Lung (tissue), 12 donors: ENCODE measurements around the gene ARID5B. TPM values are rescaled to one million over a fixed set of nuclear protein-coding genes. Genes with fewer than 3 reads are reported as not detected.

Experiments used
- ATAC-seq: fragments of 200-7000 bp; cut with Tn5 transposase; one replicate; pipeline ENCODE4 v1.9.1; 2020; ENCODE audit warnings: moderate number of reproducible peaks; ENCODE audit not compliant: insufficient read depth, low FRiP score
- DNase-seq, 3 donors: peaks; one replicate each; pipeline ENCODE4 v3.0.0-alpha.2; 2013 to 2017
- H3K27ac ChIP-seq, 2 donors: one replicate each; pipeline ENCODE4 v1.5.1; 2013; ENCODE audit warnings: mild to moderate bottlenecking in 2 of 2, moderate library complexity in 2 of 2, control low read depth in 1 of 2, inconsistent platforms in 1 of 2, low read depth in 1 of 2, low read length in 1 of 2
- H3K27me3 ChIP-seq, 3 donors: one replicate each; pipeline ENCODE4 v1.5.1; 2013; ENCODE audit warnings: low read length in 2 of 3; ENCODE audit not compliant: control insufficient read depth in 3 of 3, insufficient read depth in 3 of 3
- H3K36me3 ChIP-seq, 4 donors: one replicate each; pipeline ENCODE4 v1.5.1; 2013; ENCODE audit warnings: low read length in 4 of 4, mild to moderate bottlenecking in 1 of 4, moderate library complexity in 1 of 4; ENCODE audit not compliant: control insufficient read depth in 4 of 4, insufficient read depth in 4 of 4
- H3K4me1 ChIP-seq, 5 donors: one replicate each; pipeline ENCODE4 v1.5.1; 2013; ENCODE audit warnings: low read length in 5 of 5, mild to moderate bottlenecking in 2 of 5, moderate library complexity in 1 of 5; ENCODE audit not compliant: control insufficient read depth in 5 of 5, insufficient read depth in 5 of 5
- H3K4me3 ChIP-seq: one replicate; pipeline ENCODE4 v1.5.1; 2013; ENCODE audit warnings: mild to moderate bottlenecking, control low read depth, moderate library complexity
- H3K9ac ChIP-seq, 2 donors: one replicate each; pipeline ENCODE4 v1.5.1; 2013; ENCODE audit warnings: low read length in 2 of 2, control low read depth in 1 of 2; ENCODE audit not compliant: insufficient read depth in 1 of 2
- H3K9me3 ChIP-seq, 4 donors: one replicate each; pipeline ENCODE4 v1.5.1; 2013; ENCODE audit warnings: low read length in 3 of 4, mild to moderate bottlenecking in 1 of 4, moderate library complexity in 1 of 4; ENCODE audit not compliant: control insufficient read depth in 4 of 4, insufficient read depth in 3 of 4
- WGBS, 2 donors: extraction: QIAGEN DNeasy Blood & Tissue Kit; methylation state at CpG; one replicate each; pipeline ENCODE4 v1.1.7; 2013; 5-methylcytosine and 5-hydroxymethylcytosine counted together
- polyA plus RNA-seq, 2 donors: library from polyadenylated mRNA; stranded (reverse); fragments of 200-250 nt; gene quantifications; one replicate each; pipeline ENCODE4 v1.2.1, GENCODE V29; 2013
- total RNA-seq, 2 donors: library from RNA; depleted of rRNA in 1 of 2; stranded (reverse); fragments of >200 nt in 1 of 2; gene quantifications; one replicate each; pipeline ENCODE4 v1.2.1, GENCODE V29; 2014 to 2021
- TF ChIP-seq, protein P1 (sequence below): IDR thresholded peaks from 2 replicates; pipeline ENCODE4 v1.5.1; 2012; ENCODE audit warnings: mild to moderate bottlenecking; ENCODE audit errors: control extremely low read depth, extremely low read depth
- donor health status: control.
- donor health status: control.
- donor health status: Bipolar disorder and iron deficiency.
- donor health status: healthy.
- donor health status: DM: yes; HTN: yes; CAD: no.

Gene ARID5B
- total and polyA plus RNA-seq, 4 donors, result 7.8 to 95.3 (median 22.0) TPM

DNA sequence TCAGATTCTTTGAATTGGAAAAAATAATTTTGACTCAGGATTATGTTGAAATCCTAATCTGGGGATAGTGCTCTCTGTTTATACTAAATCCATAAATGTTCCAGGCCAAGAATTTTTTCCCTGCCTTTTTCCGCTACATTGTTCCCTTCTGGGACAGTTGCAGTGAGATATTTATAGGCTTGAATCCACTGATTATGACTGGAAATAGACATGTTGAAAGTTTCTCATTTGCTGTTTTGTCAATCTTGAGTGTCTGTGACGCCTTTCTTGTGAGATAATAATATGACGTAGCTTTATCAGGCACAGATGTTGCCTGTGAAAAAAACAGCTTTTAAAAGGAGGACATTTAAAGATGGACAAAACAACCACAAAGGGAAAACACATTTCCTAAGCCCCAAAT is 155.9 kb downstream of the ARID5B start:
- Histone ChIP-seq H3K9ac (no peak overlapping the region), H3K36me3 (peaks cover 1 to 30% (median 20%) of the 10 kb centered on the region in 4 donors), H3K27me3 (no peaks in the 10 kb centered on the region), H3K9me3 (peaks cover 0 to 2% (median 0%) of the 10 kb centered on the region in 4 donors), H3K27ac (peak overlapping the region in 1 of 2 donors; percentile 95), H3K4me3 (no peak overlapping the region), H3K4me1 (peaks cover 3 to 65% (median 33%) of the 10 kb centered on the region in 5 donors)
- DNase-seq (peak in 2 of 3 donors; percentile 77 to 80), ATAC-seq (peak; percentile 6)
- 72 to 85% methylated on average over 3 of the region's 3 CpGs for WGBS, 2 donors
- TF ChIP-seq, protein P1, sequence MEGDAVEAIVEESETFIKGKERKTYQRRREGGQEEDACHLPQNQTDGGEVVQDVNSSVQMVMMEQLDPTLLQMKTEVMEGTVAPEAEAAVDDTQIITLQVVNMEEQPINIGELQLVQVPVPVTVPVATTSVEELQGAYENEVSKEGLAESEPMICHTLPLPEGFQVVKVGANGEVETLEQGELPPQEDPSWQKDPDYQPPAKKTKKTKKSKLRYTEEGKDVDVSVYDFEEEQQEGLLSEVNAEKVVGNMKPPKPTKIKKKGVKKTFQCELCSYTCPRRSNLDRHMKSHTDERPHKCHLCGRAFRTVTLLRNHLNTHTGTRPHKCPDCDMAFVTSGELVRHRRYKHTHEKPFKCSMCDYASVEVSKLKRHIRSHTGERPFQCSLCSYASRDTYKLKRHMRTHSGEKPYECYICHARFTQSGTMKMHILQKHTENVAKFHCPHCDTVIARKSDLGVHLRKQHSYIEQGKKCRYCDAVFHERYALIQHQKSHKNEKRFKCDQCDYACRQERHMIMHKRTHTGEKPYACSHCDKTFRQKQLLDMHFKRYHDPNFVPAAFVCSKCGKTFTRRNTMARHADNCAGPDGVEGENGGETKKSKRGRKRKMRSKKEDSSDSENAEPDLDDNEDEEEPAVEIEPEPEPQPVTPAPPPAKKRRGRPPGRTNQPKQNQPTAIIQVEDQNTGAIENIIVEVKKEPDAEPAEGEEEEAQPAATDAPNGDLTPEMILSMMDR, result no peak

- H3K4me3 ChIP-seq, result no peak overlapping the region
- WGBS, 2 donors, result 80 to 82% methylated on average over 5 of the region's 5 CpGs
- peaks cover 0 to 2% (median 0%) of the 10 kb centered on the region in 4 donors for H3K9me3 ChIP-seq
- no peaks in the 10 kb centered on the region for H3K27me3 ChIP-seq
- TF ChIP-seq, protein P1, result no peak
- DNase-seq, result no peak
- peaks cover 1 to 25% (median 16%) of the 10 kb centered on the region in 4 donors for H3K36me3 ChIP-seq
- H3K9ac ChIP-seq, result no peak overlapping the region
- ATAC-seq, result no peak
- peak overlapping the region in 1 of 2 donors; percentile 95 for H3K27ac ChIP-seq
- peaks cover 3 to 62% (median 29%) of the 10 kb centered on the region in 5 donors for H3K4me1 ChIP-seq
Observed at GRCh38 chr10:62057850-62058249, 156.4 kb downstream of the ARID5B start.

DNA sequence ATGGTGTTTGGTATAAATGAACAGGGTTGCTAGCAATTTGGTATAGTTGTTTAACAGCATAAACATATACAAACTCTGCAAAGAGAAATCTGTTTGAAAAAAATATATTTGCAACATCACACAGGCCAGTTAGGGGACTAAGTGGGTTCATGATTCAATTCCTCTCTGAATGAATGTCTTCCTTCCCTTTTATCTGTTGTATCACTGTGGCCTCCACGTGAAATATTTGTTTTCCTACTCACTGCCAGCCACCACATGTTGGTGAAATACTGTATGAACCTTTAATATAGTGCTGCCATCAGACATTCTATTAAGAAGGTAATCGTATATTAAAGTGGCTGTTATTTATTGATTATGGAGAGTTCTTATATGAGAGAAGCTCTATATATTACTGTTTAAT is 157.0 kb downstream of the ARID5B start:
- Histone ChIP-seq H3K27ac (peak overlapping the region in 1 of 2 donors; percentile 95), H3K4me1 (peaks cover 3 to 57% (median 28%) of the 10 kb centered on the region in 5 donors), H3K36me3 (peaks cover 1 to 19% (median 11%) of the 10 kb centered on the region in 4 donors), H3K4me3 (no peak overlapping the region), H3K9ac (peak overlapping the region in 1 of 2 donors; percentile 44), H3K9me3 (peaks cover 0 to 2% (median 0%) of the 10 kb centered on the region in 4 donors), H3K27me3 (no peaks in the 10 kb centered on the region)
- 40 to 49% methylated on average over 2 of the region's 2 CpGs for WGBS, 2 donors
- DNase-seq (no peak), ATAC-seq (no peak)
- TF ChIP-seq, protein P1, result no peak

- Histone ChIP-seq H3K9me3 (peaks cover 0 to 2% (median 0%) of the 10 kb centered on the region in 4 donors), H3K27ac (peak overlapping the region in 1 of 2 donors; percentile 70), H3K9ac (peak overlapping the region in 1 of 2 donors; percentile 44), H3K4me3 (no peak overlapping the region), H3K4me1 (peaks cover 3 to 59% (median 28%) of the 10 kb centered on the region in 5 donors), H3K27me3 (no peaks in the 10 kb centered on the region), H3K36me3 (peaks cover 1 to 21% (median 12%) of the 10 kb centered on the region in 4 donors)
- TF ChIP-seq, protein P1, result no peak
- 29 to 41% methylated on average over 1 of the region's 1 CpG for WGBS, 2 donors
- ATAC-seq (no peak), DNase-seq (no peak)
Observed at GRCh38 chr10:62058896-62059216, 157.4 kb downstream of the ARID5B start.
